ENCODE results near the gene PRELID1. TPM values are rescaled to one million over a fixed set of nuclear protein-coding genes. Genes with fewer than 3 reads are reported as not detected.
"Not testable (repeated sequence)": the region's sequence is repeated elsewhere in the genome, so short reads cannot be mapped to it uniquely, and the experiment has no call there.

Gene PRELID1
- total RNA-seq, 2 donors from 2014 or later, result 52.6 to 64.0 TPM

DNA sequence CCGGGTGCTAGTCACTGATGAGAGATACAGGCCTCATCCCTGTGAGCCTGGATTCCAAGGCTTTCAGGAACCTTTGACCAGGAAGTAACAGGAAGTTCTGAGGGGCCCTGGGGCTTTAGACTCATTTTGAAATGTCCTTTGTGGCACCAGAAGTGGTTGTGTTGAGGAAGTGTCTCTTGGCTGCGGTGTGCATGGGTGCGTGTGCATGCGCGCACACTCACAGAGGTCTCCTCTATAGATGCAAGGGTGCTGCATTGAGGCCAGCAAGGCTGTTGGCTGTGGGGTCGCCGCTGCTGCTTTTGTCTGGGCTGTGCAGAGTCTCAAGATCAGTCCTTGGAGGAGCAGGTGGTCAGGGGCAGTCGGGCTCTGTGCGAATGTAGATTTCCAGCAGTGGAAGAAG lies 7.7 kb upstream of the PRELID1 start:
- DNase-seq (no peak), ATAC-seq (no peak)
- intact Hi-C loops (cut with DNase I), result loop anchor here in 1 of 2 donors (10.0 kb wide), 1 partner anchor 181 kb away; no protein-coding TSS in a partner anchor

DNA sequence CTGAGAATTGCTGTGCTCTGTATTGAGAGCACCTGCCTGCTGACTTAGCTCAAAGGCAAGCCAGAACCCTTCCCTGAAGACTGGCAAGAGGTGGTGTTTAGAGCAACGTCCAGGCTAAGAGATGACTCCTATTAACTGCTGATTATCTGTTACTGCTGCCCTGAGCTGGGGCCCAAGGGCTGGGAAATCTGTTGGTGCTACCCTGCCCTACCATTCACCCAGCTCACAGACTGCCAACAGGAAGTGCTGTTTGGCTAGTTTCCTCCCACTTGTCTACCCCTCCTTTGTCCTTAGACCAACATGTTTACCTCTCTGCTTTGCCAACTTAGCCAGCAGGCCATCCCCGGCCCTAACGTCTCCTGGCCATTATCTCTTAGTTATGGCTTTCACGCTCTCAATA lies 7.0 kb upstream of the PRELID1 start:
- DNase-seq (no peak), ATAC-seq (peak in 1 of 2 donors; percentile 2)
- intact Hi-C loops (cut with DNase I), result loop anchor here in 1 of 2 donors (10.0 kb wide), 1 partner anchor 182 kb away; no protein-coding TSS in a partner anchor

DNA sequence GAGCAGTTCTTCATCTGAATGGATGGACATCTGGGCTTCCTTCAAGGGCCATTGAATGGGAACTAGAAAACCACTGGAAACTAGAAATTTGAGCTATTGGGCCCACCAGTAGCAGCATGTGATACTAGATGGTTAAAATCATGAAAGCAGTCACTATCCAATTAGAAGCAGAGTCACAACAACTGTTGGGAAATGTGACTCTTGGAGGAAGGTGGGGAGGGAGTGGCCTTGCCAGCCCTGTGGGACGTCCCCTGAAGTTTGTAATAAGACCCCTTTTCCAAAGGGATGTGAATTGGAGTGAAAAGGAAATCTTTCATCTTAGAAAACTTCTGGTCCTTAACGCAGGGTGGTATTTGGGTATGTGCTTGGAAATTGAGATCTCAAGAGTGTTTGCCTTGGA lies 5.7 kb upstream of the PRELID1 start:
- DNase-seq (no peak), ATAC-seq (no peak)
- intact Hi-C loops (cut with DNase I), result loop anchor here in 1 of 2 donors (10.0 kb wide), 1 partner anchor 183 kb away; no protein-coding TSS in a partner anchor

DNA sequence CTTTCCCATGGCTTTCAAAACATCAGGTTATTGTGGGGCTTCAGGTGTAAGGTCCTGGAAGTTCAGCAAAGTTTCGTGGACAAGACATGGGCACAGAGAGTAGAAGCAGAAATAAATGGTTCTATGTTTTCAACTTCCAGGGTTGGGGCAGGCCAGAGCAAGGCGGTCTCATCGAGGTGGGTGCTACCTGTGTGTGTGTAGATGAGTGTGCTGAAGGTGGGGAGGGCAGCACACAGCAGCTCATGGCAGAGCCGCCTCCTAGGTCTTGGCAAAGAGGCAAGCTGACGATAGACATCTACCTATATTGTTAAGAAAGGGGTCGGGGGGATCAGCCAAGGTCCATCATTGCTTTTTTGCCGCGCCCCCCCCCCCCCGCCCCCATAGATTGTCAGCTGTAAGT lies 3.9 kb upstream of the PRELID1 start:
- no peak for ATAC-seq
- no peak for DNase-seq
- intact Hi-C loops (cut with DNase I), result loop anchor here (10.0 kb wide), 1 partner anchor 185 kb away; no protein-coding TSS in a partner anchor

DNA sequence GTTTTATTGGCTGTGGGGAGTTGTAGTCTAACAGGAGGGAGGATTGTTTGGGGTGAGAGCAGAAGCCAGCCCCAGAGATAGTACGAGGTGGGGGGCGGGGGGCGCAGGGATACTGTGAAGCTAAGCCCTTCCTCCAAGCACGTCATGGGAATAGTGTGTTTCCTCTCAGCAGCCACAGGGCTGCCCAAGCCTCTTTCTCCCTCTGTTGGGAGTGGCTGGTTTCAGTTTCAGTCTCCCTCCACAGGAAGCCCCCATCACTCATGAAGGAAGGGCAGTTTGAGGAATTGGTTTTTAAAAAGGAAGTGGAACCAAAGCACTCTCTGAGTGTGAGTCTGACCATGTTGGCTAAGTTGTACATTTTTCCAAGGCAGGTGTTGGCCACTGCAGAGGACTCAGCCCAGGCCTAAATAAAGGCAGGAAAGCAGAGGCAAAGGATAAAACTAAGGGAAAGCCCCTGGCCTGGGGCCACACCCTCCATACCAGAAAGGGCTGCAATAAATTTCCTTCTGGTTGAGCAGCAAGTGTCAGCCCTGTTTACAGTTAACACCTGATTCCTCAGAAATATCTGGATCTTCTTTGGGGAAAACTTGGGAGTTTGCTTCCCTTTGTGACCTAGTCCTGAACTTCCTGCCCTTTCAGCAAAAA lies 3.2 kb upstream of the PRELID1 start:
- peak; percentile 74 for DNase-seq
- intact Hi-C loops (cut with DNase I), result loop anchor here in 1 of 2 donors (10.0 kb wide), 1 partner anchor 186 kb away; no protein-coding TSS in a partner anchor

DNA sequence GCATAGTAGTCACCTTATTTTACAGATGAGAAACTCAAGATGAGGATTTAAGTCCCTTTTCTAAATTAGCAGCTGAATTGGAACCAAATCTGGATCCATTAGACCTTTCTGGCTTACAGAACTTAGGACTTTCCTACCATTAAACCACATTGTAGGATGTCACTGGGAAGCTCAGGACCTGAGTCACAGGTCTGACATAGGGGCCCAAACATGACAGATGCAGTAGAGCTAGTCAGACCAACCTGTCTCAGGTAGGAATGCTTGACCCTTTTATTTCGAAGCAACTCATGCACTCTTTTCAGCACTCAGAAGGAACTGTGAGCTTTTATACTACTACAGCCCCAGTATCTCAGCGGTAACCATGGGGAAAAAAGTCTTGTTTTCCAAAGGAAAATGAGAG lies 2.6 kb upstream of the PRELID1 start:
- intact Hi-C loops (cut with DNase I), result loop anchor here in 1 of 2 donors (10.0 kb wide), 1 partner anchor 186 kb away; no protein-coding TSS in a partner anchor
- DNase-seq (no peak), ATAC-seq (no peak)

More for the DNA sequence above, 3.2 kb upstream of the PRELID1 start:
- peak; percentile 20 to 35 for ATAC-seq

DNA sequence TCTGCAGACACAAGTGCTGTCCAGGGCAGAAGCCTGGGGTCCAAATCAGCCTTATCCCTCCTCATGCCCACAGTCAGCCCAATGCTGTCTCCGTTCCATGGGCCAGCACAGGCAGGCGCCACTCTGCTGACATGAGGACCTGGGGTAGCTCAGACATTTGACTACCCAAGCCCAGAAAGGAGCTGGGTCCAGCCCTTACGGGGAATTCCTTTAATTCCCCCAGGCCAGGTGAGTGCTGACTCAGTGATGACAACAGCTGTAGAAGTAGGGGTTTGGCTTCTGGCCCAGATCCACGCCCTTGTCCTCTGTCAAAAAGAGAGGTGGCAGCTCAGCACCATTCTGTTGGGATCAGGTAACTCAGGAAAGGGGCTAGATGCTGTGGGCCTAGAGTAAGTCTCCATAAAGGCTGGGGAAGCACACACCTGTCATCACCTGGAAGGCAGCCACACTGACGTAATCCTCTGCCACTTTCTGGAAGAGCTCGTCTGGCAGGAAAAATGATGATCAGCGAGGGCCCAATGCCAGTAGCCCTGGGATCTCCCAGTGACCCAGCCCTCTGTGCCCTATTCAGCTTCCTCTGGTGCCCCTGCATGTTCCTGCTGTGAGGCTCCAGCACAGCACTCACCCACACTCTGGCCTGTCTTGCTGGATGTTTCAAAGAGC lies 2.0 kb upstream of the PRELID1 start:
- DNase-seq (no peak), ATAC-seq (no peak)
- intact Hi-C loops (cut with DNase I), result loop anchor here in 1 of 2 donors (10.0 kb wide), 1 partner anchor 187 kb away; no protein-coding TSS in a partner anchor

DNA sequence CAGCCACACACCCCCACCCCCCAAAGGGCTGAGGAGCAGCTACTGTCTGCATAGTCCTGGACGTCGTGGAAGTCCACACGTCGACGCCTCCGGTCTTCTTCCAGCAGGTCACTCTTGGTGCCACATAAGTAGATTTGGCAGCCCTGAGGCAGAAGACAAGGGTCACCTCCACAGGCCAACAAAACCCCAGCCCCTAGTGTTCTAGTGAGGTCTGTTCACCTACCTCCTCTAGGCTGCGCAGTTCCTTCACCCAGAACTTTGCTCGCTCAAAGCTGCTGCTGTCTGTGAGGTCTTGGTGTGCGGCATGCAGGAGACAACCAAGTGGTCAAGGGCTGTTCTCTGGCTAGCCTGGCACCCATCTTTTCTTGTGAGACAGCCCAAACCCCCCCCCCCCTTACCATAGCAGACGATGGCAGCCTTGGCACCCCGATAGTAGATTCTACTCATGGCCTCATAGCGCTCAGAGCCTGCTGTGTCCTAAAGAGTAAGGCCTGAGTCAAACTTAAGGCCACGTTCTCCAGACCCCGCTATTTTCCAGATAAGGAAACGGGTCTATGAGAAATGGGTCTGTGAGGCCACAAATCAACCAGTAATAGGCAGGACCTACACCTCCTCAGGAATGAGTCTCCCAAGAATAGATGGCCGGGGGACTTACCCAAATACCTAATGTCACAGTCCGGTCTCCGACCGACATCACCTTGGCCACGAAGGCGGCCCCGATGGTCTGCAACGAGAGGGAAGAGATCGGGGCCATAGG lies 1.1 kb upstream of the PRELID1 start:
- intact Hi-C loops (cut with DNase I), result loop anchor here in 1 of 2 donors (10.0 kb wide), 1 partner anchor 188 kb away; no protein-coding TSS in a partner anchor
- ATAC-seq, result peak in 1 of 2 donors; percentile 0
- no peak for DNase-seq

DNA sequence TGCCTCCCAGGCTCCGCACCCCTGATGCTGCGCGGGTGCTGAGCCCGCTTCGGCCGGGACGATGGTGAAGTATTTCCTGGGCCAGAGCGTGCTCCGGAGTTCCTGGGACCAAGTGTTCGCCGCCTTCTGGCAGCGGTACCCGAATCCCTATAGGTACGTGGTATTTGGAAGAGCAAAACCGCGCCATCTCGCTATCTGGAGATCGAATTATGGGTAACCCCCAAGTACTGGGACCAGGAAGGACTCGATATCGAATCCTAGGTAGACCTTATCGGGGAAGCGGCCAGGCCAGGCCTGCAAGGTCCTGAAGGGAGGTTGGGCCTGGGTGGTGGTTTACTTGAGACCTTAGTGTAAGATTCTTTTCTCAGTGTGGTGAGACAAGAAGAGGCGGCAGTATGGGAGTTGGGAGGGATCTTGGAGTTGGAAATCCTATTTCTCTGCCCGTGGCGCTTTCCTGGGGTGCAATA lies 359 bp downstream of the PRELID1 start:
- ATAC-seq, result peak in 1 of 2 donors; percentile 5
- no peak for DNase-seq
- intact Hi-C loops (cut with DNase I), result loop anchor here in 1 of 2 donors (10.0 kb wide), 1 partner anchor 189 kb away; no protein-coding TSS in a partner anchor

DNA sequence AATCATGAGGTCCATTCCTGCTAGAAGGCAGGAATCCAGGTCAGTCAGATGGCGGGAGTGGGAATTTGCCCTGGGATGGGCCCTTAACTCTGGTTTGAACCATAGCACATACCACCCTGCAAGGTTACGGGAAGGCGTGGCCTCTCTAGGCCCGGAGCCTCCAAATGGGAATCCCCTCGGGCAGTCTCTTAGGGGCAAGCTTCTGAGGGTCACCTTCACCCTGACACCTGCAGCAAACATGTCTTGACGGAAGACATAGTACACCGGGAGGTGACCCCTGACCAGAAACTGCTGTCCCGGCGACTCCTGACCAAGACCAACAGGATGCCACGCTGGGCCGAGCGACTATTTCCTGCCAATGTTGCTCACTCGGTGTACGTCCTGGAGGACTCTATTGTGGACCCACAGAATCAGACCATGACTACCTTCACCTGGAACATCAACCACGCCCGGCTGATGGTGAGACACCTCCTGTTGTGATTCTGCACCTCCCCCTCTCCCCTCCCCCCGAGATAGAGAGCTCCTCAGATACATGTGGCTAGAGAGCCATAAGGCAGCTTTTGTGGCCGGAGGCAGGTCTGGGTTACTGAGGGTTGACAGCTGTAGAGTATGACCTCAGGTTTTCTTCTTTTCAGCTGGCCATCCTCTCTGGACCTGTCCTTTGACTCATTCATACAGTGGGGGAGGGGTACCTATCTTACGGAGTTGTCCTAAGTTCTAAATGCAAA lies 957 bp downstream of the PRELID1 start:
- intact Hi-C loops (cut with DNase I), result loop anchor here in 1 of 2 donors (10.0 kb wide), 1 partner anchor 190 kb away; no protein-coding TSS in a partner anchor
- ATAC-seq (no peak), DNase-seq (no peak)

DNA sequence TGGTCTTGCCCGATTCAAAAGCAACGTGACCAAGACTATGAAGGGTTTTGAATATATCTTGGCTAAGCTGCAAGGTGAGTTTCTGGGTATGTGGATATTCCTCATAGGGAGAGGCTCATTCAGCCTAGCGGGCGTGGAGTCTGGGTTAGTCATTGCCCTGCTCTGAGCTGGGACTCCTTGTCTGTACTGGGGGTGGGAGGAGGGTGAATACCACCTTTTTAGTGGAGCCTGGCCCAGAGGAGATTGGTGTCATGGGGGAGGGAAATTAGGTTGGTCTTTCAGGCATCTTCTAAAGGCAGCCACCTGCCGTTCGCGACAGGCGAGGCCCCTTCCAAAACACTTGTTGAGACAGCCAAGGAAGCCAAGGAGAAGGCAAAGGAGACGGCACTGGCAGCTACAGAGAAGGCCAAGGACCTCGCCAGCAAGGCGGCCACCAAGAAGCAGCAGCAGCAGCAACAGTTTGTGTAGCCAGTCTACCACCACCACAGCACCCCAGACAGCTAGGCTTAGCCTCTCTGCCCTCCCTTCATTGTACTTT lies 2.6 kb downstream of the PRELID1 start:
- DNase-seq, ATAC-seq: not testable (repeated sequence)
- intact Hi-C loops (cut with DNase I), result loop anchor here in 1 of 2 donors (10.0 kb wide), 1 partner anchor 191 kb away; no protein-coding TSS in a partner anchor

DNA sequence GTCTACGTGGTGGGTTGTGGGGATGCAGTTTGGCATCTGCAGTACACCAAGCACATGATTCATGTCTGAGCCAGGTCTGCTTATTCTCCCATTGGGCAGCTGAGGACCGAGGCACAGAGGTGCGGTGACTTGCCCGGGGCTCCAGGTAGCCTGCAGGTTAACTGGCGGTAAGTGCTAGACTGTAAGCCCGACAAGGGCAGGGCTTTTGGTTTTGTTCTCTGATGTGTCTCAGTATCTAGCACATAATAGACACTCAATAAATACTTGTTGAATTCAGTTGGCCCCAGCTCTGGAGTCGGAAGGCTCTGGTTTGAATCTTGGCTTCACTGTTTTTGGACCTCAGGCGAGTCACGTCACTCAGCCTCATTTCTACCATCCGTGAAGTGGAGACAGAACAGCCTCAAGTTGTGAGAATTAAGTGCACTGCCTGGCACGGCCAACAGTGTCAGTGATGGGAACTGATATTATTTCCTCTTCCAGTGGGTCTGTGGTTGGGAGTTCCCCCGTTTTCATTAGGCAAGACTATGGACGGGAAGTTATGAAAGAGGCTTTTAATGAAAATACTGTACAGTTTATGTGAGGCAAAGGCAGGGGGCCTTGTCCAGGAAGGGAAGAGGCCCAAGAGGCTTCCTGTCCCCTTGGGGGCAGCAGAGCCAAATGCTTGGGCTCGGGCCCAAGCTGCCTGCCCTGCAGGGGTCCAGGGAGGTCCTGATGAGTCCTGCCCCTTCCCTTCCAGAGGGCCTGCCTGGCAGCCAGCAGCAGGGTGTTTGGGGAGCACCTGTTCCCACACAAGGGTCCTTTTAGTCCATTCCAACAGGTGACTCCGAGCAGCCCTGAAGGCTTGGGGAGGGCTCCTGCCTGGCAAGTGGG lies 3.3 kb downstream of the PRELID1 start:
- intact Hi-C loops (cut with DNase I), result loop anchor here in 1 of 2 donors (10.0 kb wide), 1 partner anchor 192 kb away; no protein-coding TSS in a partner anchor
- DNase-seq, result no peak
- no peak for ATAC-seq

DNA sequence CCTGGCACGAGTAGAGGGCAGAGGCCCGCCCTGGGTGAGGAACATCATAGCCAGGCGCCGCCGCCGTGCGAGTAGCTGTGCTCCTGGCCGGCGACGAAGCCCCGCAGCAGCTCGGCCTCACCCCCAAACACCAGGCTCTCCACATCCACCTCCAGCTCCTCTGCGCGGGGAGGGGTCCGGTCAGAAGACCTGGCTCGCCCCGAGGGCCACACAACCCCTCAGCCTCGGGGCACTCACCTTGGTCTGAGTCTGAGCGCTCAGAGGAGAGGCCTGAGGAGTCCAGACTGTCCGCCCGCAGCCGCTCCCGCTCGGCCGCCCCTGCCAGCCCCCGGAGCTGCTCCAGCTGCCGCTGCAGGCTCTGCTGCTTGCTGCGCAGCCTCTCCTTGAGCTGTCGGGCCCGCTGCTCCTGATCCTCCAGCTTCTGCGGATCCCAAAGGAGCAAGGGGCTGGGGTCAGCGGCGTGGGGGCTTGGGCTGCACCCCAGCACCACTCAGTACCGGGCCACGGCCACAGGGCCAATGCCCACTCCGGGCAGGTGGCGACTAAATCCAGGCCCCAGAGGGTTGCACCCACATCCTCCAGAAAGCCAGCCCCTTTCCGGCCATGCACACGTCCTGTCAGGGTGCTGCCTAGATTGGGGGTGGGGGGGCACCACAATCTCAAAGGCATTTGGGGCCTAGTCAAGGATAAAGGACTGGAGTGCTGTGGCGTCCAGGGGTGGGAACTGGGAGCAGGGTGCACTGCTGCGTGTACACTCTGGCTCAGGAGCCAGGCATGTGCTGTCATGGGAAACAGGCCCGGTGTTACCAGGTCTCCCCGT lies 4.2 kb downstream of the PRELID1 start:
- intact Hi-C loops (cut with DNase I), result loop anchor here in 1 of 2 donors (10.0 kb wide), 1 partner anchor 193 kb away; no protein-coding TSS in a partner anchor
- DNase-seq (no peak), ATAC-seq (no peak)

DNA sequence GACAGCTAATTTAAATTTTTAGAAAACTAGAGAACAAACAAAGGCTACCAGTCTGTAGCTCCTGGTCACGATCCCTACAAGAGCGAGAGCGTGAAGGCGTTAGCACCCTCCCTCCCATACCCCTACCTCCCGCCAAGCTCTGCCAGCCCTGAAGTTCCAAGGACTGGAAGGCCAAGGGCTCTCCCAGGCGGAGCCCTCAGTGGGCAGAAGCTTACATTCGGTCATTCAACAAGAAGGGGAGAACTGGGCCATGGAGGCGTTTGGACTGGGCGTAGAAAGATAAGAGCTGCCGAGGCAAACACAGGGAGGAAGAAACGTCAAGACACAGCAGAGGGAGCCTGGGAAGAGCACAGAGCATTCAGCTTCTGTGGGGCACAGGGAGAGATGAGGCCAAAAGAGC lies 5.1 kb downstream of the PRELID1 start:
- ATAC-seq (no peak), DNase-seq (no peak)
- intact Hi-C loops (cut with DNase I), result loop anchor here in 1 of 2 donors (10.0 kb wide), 1 partner anchor 194 kb away; no protein-coding TSS in a partner anchor

DNA sequence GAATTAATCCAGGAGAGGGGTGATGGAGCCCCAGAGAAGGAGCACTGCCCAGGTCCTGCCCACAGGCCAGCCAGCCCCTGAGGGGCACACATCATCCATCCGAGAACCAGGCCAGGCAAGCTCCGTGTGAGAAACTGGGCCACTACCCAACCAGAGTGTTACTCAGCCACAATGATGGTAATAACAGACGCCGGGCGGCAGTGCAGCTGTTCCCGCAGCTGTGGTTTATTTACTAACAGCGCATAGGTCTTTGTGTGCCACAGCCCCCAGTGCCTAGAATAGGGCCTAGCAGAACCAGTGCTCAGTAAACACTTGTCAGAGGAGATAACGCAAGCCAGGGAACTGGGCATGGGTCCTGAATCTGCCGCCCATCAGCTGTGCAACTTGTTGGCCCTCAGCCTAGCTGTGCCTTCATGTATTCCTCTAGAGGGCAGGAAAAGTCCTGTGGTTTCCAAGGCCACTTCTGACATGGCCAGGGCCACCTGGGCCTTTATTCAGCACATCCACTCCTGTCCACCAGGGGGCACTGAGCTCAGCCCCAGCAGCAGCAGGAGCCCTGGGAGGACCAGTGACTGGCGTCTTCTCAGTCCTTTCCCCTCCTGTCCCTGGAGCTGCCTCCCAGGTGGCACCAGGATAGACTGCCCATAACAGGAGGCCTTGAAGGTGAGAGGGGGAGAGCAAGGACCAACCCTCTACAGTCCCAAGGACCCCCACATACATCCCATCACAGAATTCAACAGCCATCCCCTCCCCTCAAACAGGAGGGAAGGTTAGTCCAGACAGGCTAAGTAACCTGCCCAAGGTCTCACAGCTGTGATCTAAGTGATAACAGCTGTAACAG lies 6.0 kb downstream of the PRELID1 start:
- ATAC-seq (peak in 1 of 2 donors; percentile 10), DNase-seq (peak; percentile 67)
- intact Hi-C loops (cut with DNase I), result loop anchor here (10.0 kb wide), 2 partner anchors 55 to 195 kb away; no protein-coding TSS in a partner anchor

Data from left cardiac atrium (tissue), 4 donors.